Measurements from ENCODE around the gene MAN1A2.

GRCh38 chr1:117324357-117324756, 42.9 kb upstream of the MAN1A2 start:
- no peak for TF ChIP-seq CTCF (IDR thresholded peaks at IDR 0.05)
- no peak for TF ChIP-seq ZFX (IDR thresholded peaks at IDR 0.05; ENCODE audit: borderline replicate concordance)
